DMS79 treated with DMSO at 0.1 percent for 48 hours (cell line): ENCODE measurements around the gene PRAF2.

Source experiments
- DNase-seq: peaks from one replicate; lab custom pipeline; 2025; lab: John Stamatoyannopoulos, UW

PRAF2 gene

DNA sequence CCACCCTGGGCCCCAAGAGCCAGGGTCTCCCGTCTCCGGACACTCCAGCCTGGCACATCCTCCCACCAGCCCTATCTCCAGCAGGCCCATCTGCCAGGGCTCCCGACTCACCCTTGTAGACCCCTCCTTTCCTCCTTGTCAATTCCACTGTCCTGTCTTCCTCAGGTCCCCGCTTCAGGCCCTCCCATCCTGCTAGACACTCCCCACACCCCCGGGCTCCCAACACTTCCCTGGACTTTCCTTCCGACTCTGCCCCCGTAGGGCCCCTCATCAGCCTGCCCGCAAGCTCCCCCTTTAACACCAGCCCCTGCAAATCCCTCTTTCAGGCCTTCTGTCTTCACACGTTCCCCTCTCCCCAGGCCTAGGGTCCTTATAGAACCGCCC is 1.1 kb downstream of the PRAF2 start:
- no peak for DNase-seq

DNA sequence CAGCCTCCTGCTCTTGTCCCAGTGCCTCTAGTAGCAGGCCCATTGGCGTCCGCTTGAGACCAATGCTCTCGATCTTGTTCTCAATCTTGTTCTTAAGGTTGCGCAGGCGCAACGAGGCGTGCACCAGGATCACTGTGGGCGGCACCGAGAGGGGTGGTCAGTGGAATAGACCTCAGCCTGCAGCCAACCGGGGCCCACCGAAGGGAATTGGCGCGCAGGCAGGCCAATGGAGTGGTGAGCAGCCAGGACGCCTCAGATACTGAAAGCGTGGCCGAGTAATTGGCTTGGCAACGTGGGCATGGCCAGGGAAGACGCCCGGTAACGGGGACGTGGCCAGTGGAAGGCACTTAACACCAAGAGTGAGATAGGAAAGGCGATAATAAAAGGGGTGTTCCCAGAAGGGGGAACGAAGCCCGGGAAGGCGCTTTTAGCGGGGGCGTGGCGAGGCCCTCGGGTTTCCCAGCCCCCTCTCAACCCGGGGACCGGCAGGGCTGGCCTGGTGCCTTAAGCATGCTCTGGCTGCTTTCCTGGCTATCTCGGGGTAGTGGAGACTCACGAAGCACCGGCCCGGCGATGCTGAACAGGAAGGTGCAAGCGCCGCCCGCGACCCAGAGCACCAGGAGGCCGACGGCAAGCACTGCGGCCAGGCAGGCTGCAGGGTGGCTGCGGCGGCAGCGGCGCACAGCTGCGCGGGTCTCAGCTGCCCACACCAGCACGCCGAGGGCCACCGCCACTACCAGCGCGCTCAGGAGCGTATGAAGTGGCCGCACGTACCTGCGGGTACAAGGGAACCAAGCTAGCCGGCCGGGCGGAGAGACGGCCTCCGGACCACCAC is 1.7 kb downstream of the PRAF2 start:
- DNase-seq = peak; percentile 57

DNA sequence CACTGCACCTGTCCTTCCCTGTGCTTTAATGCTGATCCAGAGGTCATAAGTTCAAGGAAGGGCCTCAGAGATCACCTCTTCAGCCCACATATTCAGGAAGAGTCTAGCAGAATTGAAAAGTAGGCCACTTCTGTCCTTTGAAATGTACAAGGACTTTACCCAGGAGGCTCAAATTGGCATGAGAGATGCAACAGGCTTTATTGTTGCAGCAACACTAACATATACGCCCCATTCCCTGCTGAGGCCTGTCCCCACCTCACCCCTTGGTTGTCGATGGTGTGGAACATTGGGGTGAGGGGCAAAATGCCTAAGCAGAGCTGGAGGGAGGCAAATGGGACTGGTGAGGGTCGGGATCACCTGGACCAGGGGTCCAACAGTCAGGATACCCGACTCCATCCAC is 2.8 kb downstream of the PRAF2 start:
- DNase-seq = no peak

DNA sequence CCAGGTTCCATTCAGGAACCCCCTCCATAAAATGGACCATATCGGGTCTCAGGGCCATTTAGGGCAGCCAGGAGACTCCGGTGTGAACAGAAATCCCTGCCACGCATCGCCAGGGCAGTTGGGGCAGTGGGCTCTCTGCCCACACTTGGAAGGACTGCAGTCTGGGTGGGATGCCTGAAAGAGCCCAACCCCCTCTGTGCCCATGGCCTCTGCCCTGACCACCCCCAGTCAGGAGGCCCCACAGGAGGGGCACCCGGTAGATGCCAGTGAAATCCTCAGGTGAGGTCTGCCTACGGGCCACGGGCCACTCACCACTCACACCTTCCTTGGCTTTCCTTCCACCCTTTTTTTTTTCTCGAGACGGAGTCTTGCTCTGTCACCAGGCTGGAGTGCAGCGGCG is 4.8 kb downstream of the PRAF2 start:
- no peak for DNase-seq

DNA sequence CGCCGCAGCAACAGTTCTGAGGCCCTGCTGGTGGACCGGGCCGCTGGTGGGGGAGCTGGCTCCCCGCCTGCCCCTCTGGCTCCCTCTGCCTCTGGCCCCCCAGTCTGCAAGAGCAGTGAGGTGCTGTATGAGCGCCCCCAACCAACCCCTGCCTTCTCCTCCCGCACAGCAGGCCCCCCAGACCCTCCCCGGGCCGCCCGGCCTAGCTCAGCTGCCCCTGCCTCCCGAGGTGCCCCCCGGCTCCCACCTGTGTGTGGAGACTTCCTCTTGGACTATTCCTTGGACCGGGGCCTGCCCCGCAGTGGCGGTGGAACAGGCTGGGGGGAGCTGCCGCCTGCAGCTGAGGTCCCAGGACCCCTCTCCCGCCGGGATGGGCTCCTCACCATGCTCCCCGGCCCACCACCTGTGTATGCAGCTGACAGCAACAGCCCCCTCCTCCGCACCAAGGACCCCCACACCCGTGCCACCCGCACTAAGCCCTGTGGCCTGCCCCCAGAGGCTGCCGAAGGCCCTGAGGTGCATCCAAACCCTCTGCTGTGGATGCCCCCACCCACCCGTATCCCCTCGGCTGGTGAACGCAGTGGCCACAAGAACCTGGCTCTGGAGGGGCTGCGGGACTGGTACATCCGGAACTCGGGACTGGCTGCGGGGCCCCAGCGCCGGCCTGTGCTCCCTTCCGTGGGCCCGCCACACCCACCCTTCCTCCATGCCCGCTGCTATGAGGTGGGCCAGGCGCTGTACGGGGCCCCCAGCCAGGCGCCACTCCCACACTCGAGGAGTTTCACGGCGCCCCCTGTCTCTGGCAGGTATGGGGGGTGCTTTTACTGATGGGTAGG is 6.3 kb downstream of the PRAF2 start:
- DNase-seq = no peak

DNA sequence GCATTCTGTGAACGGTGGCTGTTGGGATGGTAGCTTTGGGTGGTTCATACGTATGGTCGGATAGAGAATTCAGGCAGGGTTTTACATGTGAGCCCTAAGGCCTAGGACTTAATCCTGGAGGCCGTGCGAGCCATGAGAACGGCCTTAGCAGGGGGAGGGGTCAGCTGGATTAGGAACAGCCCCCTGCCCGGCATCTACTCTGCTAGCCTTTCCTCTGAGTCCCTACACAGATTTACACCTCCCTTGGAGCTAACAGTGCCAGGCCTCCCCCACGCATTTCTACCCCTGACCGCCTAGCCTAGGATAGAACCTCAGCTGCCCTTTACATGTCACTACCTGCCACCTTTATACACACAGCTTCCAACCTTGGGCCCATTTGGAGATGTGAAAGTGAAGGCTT is 7.1 kb downstream of the PRAF2 start:
- DNase-seq = no peak

DNA sequence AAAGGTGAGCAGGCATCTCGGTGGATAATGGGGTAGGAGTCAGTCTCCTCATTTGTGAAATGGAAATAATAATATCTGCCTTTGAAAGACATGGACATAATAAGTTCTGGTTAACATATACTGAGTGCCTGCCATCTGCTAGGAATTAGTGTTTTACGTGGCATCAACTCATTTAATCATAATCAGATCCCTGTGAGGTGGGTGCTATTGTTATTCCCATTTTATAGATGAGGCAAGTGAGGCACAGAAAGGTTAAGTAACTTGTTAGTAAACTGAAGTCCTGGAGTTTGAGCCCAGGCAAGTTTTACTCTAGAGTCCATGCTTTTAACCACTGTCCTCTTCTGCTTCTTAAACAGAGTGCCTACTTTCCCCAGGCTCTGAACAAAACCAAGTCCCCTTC is 7.5 kb downstream of the PRAF2 start:
- no peak for DNase-seq

DNA sequence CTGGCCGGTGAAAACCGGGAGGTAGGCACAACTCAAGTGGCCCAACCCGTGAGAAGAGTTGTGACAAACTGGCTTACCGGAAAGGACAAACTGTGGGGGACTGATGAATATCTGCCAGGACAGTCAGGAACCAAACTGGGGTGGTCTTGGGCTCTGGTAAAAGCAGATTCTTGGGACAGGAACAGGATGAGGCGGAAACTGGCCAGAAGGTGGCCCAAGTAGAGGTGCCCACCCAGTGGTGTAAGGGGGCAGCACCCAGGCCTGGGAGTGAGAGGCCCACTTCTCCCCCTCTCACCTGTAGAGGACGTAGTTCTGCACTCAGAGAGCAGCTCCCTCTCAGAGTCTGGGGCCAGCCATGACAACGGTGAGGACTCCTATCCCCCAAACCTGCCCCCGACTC is 9.1 kb downstream of the PRAF2 start:
- no peak for DNase-seq

DNA sequence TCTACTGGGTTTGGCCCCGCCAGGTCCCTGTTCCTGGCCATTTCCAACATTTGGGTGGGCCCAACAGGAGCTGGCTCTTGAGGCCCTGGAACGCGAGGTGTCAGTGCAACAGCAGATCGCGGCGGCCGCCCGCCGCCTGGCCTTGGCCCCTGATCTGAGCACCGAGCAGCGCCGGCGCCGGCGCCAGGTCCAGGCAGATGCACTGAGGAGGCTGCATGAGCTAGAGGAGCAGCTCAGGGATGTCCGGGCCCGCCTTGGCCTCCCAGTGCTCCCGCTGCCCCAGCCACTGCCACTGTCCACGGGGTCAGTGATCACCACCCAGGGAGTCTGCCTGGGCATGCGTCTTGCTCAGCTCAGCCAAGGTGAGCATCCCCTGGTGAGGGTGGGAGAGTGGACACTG is 9.5 kb downstream of the PRAF2 start:
- no peak for DNase-seq

DNA sequence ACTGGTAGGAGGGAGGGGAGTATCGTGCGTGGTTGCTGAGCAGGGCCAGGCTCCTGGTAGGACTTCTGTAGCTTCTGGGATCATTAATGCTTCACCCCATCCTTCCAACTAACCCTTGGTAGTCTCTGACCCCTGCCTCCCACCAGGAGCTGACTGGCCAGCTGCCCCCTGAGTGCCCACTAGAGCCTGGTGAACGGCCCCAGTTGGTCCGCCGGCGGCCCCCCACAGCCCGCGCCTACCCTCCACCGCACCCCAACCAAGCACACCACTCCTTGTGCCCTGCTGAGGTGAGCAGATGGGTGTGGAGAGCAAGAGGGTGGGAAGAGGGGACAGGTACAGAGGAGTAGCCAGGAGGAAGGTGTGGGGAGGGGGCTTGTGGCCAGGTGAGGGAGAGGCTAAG is 10.1 kb downstream of the PRAF2 start:
- no peak for DNase-seq

DNA sequence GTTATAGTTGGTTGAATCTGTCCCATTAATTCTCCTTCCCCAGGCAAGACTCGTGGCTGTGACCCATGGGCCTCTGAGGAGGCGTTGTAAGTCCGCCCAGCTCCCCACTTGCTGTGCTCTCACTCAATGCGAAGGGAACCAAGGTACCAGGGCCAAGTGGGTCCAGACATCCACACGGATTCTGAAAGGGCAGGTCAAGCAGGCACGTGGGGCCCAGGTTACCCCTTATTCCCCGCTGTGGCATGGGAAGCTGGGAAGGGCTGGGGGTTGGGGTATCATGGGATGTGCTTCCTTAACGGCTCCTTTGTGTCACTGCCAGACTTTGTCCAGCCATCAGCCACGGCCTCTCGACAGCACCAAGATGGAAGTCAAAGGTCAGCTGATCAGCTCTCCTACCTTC is 11.9 kb downstream of the PRAF2 start:
- no peak for DNase-seq

DNA sequence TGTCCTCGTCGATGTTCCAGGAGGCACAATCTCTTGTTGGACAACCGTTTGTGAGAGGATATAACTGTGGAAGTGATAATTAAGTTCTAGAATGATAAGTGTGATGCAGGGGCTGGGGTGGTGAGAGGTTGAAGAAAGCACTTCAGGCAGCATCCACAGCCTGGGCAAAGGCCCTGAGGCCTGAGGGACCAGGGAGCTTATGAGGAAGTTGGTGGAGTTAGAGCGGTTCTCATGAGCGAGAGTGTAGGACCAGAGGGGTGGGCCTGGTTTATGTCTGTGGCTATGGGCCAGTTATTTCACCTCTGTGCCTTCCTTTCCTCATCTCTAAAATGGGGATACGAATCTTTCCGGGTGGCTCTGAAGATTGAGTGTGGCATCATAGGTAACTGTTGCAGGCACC is 12.3 kb downstream of the PRAF2 start:
- no peak for DNase-seq

DNA sequence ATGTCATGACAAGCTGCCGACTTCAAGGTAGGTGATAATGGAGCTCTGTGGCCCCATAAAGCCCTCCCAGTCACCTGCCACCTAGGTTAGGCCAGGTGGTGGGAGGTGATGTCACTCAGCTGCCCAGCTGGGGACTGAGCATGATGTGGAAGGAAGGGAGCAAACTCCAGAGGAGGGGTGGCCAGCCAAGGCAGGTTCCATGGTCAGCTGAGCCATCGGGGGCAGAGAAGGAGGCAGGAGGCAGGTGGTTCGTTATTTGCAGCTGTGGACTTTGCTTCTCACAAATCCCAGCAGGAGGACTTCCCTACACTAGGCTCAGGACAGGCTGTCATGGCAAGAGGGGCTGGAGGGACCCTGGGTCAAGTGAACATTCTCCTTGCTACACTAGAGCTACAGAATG is 12.9 kb downstream of the PRAF2 start:
- DNase-seq = no peak

DNA sequence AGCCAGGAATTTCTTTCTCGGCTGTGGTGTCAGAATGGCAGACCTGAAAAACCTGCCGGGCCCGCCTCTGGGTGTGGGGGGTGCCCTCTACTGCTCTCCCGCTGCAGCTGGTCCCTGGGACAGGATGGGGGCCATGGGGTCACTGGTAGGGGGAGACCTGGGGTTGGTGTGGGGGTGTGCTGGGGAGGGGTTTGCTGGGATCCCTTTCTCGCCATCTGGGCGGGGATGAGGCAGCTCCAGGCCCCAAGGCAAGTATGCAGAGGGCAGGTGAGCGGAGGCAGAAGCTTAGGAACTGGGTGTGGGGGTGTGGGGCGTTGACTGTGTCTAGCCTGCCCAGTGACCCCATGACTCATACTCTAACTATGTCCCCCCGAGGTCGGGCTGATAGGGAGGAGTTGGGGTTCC is 14.1 kb downstream of the PRAF2 start:
- DNase-seq = no peak

DNA sequence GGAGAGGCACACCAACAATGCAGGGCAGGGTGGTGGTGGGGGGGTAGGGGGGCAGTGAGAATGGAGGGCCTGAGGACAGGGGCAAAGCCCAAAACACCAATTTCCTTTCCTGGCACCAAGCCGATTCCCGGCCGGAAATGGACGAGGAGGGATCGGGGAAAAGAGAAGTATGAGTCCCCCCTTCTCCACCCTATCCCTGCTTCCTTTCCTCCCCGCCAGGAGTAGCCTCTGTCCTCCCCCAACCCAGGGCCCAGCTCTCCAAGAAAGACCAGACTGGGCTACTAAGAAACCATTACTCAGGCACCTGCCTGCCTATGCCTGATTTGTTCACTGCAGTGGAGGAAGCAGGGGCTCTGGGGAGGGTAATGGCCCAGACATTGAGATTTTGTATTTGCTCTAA is 14.6 kb downstream of the PRAF2 start:
- no peak for DNase-seq

DNA sequence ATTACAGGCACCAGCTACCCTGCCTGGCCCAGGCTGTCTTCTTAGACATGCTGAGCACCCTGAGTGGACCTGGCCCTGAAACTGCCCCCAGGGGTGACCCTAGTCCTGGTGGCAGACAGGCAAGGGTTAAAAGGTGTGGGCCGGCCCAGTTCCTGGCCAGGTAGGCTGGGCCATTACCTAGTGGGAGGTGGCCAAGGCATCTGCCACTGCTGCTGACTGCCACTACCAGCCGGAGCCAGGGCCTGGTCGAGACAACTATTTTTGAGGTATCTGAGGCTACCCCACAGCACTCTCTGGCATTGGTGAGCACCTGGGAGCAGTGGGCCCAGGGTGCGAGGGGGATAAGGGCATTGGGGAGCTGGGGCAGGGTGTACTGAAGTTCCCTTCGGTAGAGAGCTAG is 15.0 kb downstream of the PRAF2 start, which contains the start of gene CCDC120:
Gene CCDC120, plus strand, starts transcription at position 206 of the 400 bp plus-strand sequence. CDS start 3,043 bp downstream, outside the sequence.
- DNase-seq = no peak

DNA sequence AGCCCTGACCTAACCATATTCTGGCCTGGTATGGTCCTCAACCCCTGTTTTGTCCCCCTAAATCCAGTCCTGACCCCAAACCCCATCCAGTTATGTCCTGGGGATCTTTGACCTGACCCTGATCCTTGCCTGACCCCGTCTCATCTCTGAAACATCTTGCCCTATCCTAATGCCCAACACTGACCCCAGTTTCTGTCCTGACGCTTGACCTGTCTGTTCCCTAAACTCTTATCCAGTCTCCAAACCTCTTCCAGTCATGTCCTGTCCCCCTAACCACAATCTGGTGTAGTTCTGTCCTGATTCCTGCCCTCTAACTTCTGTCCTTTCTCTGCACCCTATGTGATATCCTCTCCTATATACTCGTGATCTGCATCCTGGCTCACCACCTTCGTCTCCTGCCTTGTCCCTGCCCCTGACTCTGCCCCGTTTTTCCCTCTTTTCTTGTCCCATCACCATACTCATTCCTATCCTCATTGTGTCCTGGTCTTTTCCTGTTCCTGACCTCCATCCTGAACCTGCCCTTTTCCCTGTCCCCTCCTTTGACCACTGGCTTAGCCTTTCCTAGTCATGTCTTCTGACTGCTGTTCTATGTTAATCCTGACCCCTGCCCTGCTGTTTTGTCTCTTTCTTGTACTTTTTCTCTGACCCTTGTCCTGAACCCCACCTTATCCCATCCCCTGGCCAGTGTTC is 19.6 kb downstream of the PRAF2 start:
- no peak for DNase-seq

DNA sequence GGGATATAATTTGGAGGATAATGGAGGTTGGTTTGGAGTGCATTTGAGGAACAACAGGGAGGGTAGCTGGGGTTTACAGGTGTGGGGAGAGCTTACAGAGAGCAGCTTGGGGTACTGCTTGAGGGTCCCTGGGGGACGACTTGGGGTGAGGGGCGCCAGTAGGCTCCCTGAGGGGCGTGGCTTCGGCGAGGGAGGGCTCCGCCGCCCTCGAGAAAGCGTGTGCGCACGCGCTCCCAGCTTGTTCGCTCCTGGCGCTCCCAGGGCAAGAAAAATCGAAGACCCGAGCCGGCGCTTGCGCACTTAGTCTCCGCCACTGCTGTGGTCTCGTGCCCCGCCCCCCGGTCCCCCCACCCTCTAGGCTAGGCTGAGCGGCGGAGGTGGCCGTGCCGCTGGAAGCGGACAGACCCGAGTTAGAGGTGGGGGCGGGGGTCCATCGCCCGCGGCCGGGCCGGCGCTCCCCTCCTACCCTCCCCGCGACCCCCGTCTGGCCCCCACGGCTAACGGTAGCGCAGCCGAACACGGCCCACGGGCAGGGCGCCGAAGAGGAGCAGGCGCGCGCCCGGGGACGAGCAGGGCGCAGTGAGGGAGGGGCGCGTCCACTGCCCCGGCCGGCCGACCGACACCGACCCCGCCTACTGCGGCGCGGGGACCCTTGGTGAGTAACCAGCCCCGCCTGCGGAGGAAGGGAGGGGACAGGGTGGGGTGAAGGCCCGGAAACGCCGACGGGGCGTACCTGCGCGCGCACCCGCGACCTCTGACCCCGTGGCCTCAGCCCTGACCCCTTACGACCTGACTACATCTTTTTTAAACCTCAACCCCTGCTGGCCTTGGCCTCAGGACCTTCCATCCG is 20.4 kb downstream of the PRAF2 start:
- DNase-seq = peak; percentile 49

DNA sequence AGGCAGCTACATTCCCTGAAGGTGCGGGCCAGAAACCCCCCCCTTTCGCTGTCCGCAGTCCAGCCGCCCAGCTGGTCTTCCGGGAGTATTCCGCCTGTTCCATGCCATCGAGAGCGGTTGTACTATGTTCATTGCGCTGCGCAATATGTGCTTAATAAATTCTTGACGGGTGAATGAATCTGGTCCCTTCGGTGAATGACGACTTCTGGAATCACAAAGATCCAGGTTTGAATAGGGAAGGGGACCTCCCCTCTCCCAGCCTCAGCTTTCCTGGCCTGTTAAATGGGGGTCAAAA is 29.9 kb downstream of the PRAF2 start:
- no peak for DNase-seq

DNA sequence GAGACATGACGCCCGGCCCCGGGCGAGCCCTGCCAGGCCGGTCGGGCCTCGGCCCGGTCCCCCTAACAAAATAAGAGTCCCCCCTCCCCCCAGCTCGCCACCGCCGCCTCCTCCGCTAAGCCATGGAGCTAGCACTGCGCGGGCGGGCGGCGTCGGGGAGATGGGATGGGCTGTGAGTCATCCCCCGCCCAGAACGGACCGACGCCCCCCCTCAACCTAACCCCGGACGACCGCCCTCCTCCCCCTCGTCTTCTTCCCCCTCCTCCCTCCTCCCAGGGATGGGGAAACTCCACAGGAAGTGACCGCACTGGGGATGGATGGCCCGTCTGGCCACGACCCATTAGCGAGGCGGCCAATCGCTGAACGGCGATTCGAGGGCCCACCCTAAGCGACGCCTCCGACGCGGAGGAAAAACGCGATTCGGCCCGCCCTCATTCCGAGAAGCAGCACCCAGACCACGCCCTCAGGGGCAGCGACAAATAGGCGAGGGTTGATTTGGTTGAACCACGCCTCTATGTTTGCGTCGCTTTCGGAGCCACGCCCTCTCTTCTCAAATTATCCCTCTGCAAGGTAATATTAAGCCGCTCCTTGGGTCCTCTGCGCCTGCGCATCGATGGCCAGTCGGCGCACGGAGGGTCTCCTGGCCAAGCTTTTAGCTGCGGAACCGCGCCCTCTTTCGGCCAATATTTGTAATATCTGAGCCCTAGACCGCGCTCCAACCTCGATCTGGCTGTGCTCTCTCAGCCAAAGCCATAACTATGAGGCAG is 30.4 kb downstream of the PRAF2 start, which contains the start of gene TFE3:
Gene TFE3, minus strand, starts transcription at position 138 of the 767 bp plus-strand sequence. Its CDS starts 131 bp downstream, at position 7.
- peak; percentile 89 for DNase-seq

DNA sequence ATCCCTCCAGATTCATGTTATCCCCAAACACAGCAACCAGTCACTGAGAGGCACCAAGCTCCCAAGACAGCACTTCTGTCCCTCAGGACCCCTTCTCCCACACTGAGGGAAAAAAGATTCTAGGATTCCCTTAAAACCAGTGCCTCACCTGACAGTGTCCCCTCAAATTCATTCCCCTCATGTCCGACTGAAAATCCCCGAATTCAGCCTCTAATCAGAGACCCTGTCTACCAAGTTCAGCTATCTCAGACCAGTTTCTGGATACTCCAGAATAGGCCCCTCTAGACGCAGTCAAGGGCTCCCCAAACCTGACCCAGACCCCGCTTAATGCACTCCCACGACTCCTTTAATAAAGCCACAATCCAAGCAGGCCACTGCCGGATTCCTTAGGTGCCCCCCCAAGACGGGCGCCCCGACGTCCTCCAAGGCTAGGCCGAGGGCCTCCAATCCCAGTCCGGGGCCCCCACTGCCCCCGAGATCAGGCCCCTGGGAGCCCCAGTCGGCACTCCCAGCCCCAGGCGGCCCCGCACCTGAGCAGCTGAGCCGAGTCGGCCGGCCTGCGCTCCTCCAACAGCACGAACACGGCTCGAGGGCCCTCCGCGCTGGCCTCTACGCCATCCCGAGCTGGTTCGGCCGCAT is 31.1 kb downstream of the PRAF2 start:
- no peak for DNase-seq
